IPS-18a (cell line): ENCODE results near the gene NCBP3.
"Not testable (repeated sequence)": the region's sequence is repeated elsewhere in the genome, so short reads cannot be mapped to it uniquely, and the experiment has no call there.

Source experiments
- H3K27ac ChIP-seq: one replicate; pipeline ENCODE4 v1.5.1; 2013; ENCODE audit warnings: low read length
- H3K27me3 ChIP-seq: one replicate; pipeline ENCODE4 v1.6.1; 2013; ENCODE audit warnings: mild to moderate bottlenecking, low read length; ENCODE audit not compliant: control insufficient read depth, insufficient read depth
- H3K36me3 ChIP-seq: one replicate; pipeline ENCODE4 v1.6.1; 2013; ENCODE audit warnings: low read depth, low read length; ENCODE audit not compliant: control insufficient read depth
- H3K4me1 ChIP-seq: one replicate; pipeline ENCODE4 v1.6.1; 2013; ENCODE audit warnings: low read depth, low read length; ENCODE audit not compliant: control insufficient read depth
- H3K4me3 ChIP-seq: one replicate; pipeline ENCODE4 v1.5.1; 2013; ENCODE audit warnings: low read length
- H3K9ac ChIP-seq: one replicate; pipeline ENCODE4 v1.6.1; 2013; ENCODE audit warnings: mild to moderate bottlenecking, low read length, moderate library complexity
- H3K9me3 ChIP-seq: one replicate; pipeline ENCODE4 v1.6.1; 2013; ENCODE audit warnings: low read depth, low read length; ENCODE audit not compliant: control insufficient read depth

The NCBP3 gene

GRCh38 chr17:3794557-3795389 is 51.3 kb downstream of the NCBP3 start:
- Histone ChIP-seq H3K27ac (no peak overlapping the region), H3K27me3 (no peaks in the 10 kb centered on the region), H3K4me1 (no peaks in the 10 kb centered on the region), H3K4me3 (no peak overlapping the region), H3K9ac (no peak overlapping the region), H3K9me3 (no peaks in the 10 kb centered on the region), H3K36me3 (no peaks in the 10 kb centered on the region)

DNA sequence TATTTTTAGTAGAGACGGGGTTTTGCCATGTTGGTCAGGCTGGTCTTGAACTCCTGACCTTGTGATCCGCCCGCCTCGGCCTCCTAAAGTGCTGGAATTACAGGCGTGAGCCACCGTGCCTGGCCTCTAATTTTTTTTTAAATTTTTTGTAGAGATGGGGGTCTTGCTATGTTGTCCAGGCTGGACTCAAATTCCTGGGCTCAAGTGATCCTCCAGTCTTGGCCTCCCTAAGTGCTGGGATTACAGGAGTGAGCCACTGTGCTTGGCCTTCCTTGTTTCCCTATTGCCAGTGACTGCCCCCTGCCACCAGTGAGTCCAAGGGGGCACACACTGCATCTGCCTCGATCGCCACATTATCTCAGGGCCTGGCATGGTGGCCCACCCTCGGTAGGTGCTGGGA is 51.9 kb downstream of the NCBP3 start:
- H3K27me3 ChIP-seq, H3K27ac ChIP-seq: not testable (repeated sequence)

GRCh38 chr17:3793258-3793657 is 52.8 kb downstream of the NCBP3 start:
- not testable (repeated sequence) for H3K36me3 ChIP-seq, H3K9me3 ChIP-seq, H3K9ac ChIP-seq, H3K4me1 ChIP-seq, H3K27me3 ChIP-seq, H3K4me3 ChIP-seq, H3K27ac ChIP-seq

More for the DNA sequence above, 51.9 kb downstream of the NCBP3 start:
- H3K36me3 ChIP-seq, H3K9ac ChIP-seq, H3K9me3 ChIP-seq, H3K4me3 ChIP-seq, H3K4me1 ChIP-seq: not testable (repeated sequence)

GRCh38 chr17:3792481-3792880 is 53.6 kb downstream of the NCBP3 start:
- Histone ChIP-seq H3K27me3 (no peaks in the 10 kb centered on the region), H3K9ac (no peak overlapping the region), H3K4me1 (no peaks in the 10 kb centered on the region), H3K36me3 (no peaks in the 10 kb centered on the region), H3K27ac (no peak overlapping the region), H3K9me3 (no peaks in the 10 kb centered on the region), H3K4me3 (no peak overlapping the region)

DNA sequence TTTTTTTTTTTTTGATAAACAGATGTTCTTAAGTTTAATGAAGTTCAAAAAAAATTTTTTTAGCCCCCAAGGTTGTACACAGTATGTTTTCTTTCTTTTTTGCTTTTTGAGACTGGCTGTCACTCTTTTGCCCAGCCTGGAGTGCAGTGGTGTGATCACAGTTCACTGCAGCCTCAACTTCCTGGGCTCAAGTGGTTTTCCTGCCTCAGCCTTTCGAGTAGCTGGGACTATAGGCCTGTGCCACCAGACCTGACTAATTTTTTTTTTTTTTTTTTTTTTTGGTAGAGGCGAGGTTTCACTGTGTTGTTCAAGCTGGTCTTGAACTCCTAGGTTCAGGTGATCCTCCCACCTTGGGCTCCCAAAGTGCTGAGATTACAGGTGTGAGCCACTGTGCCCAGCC is 57.8 kb downstream of the NCBP3 start:
- no peaks in the 10 kb centered on the region for H3K9me3 ChIP-seq
- H3K4me1 ChIP-seq = no peaks in the 10 kb centered on the region
- no peak overlapping the region for H3K9ac ChIP-seq
- no peaks in the 10 kb centered on the region for H3K27me3 ChIP-seq
- no peak overlapping the region for H3K27ac ChIP-seq
- H3K36me3 ChIP-seq = no peaks in the 10 kb centered on the region
- no peak overlapping the region for H3K4me3 ChIP-seq

- not testable (repeated sequence) for H3K36me3 ChIP-seq, H3K9me3 ChIP-seq, H3K9ac ChIP-seq, H3K4me3 ChIP-seq, H3K27me3 ChIP-seq, H3K4me1 ChIP-seq, H3K27ac ChIP-seq
Measured at GRCh38 chr17:3785323-3785722, 60.7 kb downstream of the NCBP3 start.

GRCh38 chr17:3782751-3783150 is 63.3 kb downstream of the NCBP3 start:
- H3K36me3 ChIP-seq = no peaks in the 10 kb centered on the region
- no peak overlapping the region for H3K9ac ChIP-seq
- H3K27ac ChIP-seq = no peak overlapping the region

DNA sequence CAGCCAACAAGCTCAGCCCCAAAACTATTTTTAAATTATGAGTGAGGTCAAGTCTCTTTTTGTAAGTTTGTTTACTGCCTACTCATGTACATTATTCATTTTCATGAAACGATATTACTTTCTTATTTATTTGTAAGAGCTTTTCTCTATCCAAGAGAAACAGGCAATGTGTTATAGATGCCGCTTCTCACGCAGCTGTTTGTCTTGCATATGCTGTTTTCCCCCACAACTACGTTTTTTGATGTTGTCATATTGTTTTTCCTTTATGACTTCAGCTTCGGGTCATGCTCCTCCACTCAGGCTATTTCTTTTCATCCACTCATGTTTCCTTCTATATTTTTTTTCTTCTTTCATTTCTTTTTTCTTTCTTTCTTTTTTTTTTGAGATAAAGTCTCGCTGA is 65.1 kb downstream of the NCBP3 start:
- Histone ChIP-seq H3K4me3 (no peak overlapping the region), H3K36me3 (no peaks in the 10 kb centered on the region), H3K27me3 (no peaks in the 10 kb centered on the region), H3K27ac (no peak overlapping the region), H3K4me1 (no peaks in the 10 kb centered on the region), H3K9me3 (no peaks in the 10 kb centered on the region), H3K9ac (no peak overlapping the region)

More at GRCh38 chr17:3782751-3783150, 63.3 kb downstream of the NCBP3 start:
- Histone ChIP-seq H3K4me3 (no peak overlapping the region), H3K4me1 (no peaks in the 10 kb centered on the region), H3K9me3 (no peaks in the 10 kb centered on the region), H3K27me3 (no peaks in the 10 kb centered on the region)

DNA sequence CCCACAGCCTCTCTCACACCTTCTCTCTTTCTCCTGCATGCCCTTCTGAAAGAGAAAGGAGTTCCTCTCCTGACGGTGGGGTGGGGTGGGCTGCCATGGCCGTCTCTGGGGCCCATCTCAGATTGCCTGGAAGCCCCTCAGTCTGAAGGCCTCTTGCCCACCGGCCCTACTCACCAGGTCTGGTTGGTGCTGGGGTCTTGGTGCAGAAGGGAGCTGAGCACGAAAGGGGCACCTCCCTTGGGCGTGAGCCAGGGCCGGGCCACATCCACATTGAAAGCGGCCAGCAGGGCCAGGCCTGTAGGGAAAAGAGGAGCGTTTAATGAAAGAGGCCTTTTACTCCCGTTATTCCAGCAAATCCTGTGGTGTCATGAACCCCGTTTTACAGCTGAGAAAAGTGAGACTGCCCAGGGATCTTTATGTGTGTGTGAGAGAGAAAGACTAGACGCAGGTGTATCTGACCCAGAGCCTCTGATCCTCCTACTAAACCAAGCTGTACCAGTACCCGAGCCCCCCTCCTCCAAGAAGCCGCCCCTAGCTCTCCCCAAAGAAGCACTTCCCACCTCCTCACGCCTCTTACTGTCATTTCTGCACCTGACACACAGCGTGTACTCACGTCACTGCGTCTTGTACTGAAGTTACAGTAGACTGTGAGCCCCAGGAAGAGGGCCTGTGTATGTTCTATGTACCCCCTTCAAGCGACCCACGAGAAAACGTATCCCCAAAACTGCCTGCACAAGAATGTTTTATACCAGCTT is 68.5 kb downstream of the NCBP3 start:
- no peaks in the 10 kb centered on the region for H3K9me3 ChIP-seq
- H3K4me1 ChIP-seq = no peaks in the 10 kb centered on the region
- H3K4me3 ChIP-seq = no peak overlapping the region
- no peak overlapping the region for H3K9ac ChIP-seq
- no peaks in the 10 kb centered on the region for H3K36me3 ChIP-seq
- no peaks in the 10 kb centered on the region for H3K27me3 ChIP-seq
- H3K27ac ChIP-seq = no peak overlapping the region

DNA sequence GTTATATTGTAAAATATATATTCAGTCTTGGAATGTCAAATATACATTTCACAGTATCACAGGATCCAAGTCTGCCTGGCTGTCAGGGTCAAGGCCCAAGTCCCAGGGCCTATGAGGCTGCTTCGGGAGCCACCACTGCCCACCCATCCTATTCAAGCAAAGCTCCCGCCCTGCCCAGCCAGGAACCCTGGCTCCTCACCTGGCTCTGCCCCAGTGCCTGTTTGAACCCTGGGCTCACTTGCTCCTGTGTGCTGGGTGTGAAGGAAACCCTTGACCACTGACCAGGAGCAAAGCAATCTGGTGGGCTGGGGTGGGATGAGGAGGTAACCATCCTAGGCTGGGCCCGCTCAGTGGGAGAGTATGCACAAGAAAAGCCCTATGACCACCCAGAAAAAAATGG is 72.1 kb downstream of the NCBP3 start:
- Histone ChIP-seq H3K4me1 (no peaks in the 10 kb centered on the region), H3K4me3 (no peak overlapping the region), H3K9me3 (no peaks in the 10 kb centered on the region), H3K27me3 (no peaks in the 10 kb centered on the region), H3K36me3 (no peaks in the 10 kb centered on the region), H3K9ac (no peak overlapping the region), H3K27ac (no peak overlapping the region)

GRCh38 chr17:3773511-3773910 is 72.5 kb downstream of the NCBP3 start:
- Histone ChIP-seq H3K4me1 (no peaks in the 10 kb centered on the region), H3K36me3 (no peaks in the 10 kb centered on the region), H3K27me3 (no peaks in the 10 kb centered on the region), H3K27ac (no peak overlapping the region), H3K4me3 (no peak overlapping the region), H3K9me3 (no peaks in the 10 kb centered on the region), H3K9ac (no peak overlapping the region)

DNA sequence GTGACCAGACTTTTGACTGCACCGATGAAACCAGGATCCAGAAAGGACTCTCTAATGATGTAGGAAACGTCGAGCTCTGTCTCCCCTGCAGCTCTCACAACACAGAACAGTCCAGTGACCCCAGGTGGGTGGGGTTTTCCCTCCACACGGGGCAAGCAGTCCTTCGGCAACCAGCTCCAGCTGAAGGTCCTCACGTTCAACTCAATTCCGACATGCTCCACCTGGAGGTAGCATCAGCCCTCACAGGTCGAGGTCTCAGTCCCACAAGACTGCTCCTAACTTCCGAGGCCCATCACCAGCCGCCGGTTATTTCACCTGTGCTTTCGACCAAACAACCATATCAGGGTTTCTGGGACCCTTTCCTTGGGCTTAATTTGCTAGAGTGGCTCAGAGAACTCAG is 73.3 kb downstream of the NCBP3 start:
- no peaks in the 10 kb centered on the region for H3K36me3 ChIP-seq
- H3K4me1 ChIP-seq = no peaks in the 10 kb centered on the region
- H3K4me3 ChIP-seq = no peak overlapping the region
- no peaks in the 10 kb centered on the region for H3K27me3 ChIP-seq
- no peaks in the 10 kb centered on the region for H3K9me3 ChIP-seq
- H3K27ac ChIP-seq = no peak overlapping the region
- no peak overlapping the region for H3K9ac ChIP-seq
